ENCODE results near the gene CD79A. TPM values are rescaled to one million over a fixed set of nuclear protein-coding genes. Genes with fewer than 3 reads are reported as not detected.

Gene CD79A
- total RNA-seq, 1 donor from 2014 or later: 0.36 TPM

DNA sequence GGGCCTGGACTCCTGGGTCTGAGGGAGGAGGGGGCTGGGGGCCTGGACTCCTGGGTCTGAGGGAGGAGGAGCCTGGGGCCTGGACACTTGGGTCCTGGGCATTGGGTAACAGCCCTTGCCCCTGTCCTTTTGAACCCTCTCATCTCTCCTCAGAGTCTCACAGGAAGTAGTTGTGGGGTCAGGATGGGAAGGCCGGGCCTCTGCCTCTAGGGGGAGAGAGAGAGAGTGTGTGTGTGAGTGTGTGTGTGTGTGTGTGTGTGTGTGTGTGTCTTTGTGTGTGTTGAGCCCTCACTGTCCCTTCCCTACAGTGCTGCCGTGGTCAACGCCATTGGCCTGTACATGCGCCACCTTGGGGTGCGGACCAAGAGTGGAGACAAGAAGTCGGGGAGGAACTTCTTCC is 16.8 kb downstream of the CD79A start:
- Mint-ChIP-seq H3K9me3 (ENCODE audit: low read depth) (no peaks in the 10 kb centered on the region), H3K4me3 (ENCODE audit: low read depth) (no peak overlapping the region), H3K4me1 (ENCODE audit: low read depth) (peaks cover 11% of the 10 kb centered on the region), H3K36me3 (ENCODE audit: insufficient read depth) (peaks cover 17% of the 10 kb centered on the region), H3K27me3 (no peaks in the 10 kb centered on the region), H3K27ac (no peak overlapping the region)
- TF ChIP-seq, protein P1, sequence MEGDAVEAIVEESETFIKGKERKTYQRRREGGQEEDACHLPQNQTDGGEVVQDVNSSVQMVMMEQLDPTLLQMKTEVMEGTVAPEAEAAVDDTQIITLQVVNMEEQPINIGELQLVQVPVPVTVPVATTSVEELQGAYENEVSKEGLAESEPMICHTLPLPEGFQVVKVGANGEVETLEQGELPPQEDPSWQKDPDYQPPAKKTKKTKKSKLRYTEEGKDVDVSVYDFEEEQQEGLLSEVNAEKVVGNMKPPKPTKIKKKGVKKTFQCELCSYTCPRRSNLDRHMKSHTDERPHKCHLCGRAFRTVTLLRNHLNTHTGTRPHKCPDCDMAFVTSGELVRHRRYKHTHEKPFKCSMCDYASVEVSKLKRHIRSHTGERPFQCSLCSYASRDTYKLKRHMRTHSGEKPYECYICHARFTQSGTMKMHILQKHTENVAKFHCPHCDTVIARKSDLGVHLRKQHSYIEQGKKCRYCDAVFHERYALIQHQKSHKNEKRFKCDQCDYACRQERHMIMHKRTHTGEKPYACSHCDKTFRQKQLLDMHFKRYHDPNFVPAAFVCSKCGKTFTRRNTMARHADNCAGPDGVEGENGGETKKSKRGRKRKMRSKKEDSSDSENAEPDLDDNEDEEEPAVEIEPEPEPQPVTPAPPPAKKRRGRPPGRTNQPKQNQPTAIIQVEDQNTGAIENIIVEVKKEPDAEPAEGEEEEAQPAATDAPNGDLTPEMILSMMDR (IDR thresholded peaks at IDR 0.05; ENCODE audit: unreplicated experiment): no peak
- DNase-seq (ENCODE audit: low spot score, unreplicated experiment): no peak

GRCh38 chr19:41894350-41894749 is 17.3 kb downstream of the CD79A start:
- peaks cover 11% of the 10 kb centered on the region for H3K4me1 Mint-ChIP-seq (ENCODE audit: low read depth)
- H3K4me3 Mint-ChIP-seq (ENCODE audit: low read depth): no peak overlapping the region
- TF ChIP-seq, protein P1 (IDR thresholded peaks at IDR 0.05; ENCODE audit: unreplicated experiment): no peak
- no peaks in the 10 kb centered on the region for H3K9me3 Mint-ChIP-seq (ENCODE audit: low read depth)
- H3K36me3 Mint-ChIP-seq (ENCODE audit: insufficient read depth): peaks cover 20% of the 10 kb centered on the region
- no peaks in the 10 kb centered on the region for H3K27me3 Mint-ChIP-seq
- no peak for DNase-seq (ENCODE audit: low spot score, unreplicated experiment)
- H3K27ac Mint-ChIP-seq: no peak overlapping the region

DNA sequence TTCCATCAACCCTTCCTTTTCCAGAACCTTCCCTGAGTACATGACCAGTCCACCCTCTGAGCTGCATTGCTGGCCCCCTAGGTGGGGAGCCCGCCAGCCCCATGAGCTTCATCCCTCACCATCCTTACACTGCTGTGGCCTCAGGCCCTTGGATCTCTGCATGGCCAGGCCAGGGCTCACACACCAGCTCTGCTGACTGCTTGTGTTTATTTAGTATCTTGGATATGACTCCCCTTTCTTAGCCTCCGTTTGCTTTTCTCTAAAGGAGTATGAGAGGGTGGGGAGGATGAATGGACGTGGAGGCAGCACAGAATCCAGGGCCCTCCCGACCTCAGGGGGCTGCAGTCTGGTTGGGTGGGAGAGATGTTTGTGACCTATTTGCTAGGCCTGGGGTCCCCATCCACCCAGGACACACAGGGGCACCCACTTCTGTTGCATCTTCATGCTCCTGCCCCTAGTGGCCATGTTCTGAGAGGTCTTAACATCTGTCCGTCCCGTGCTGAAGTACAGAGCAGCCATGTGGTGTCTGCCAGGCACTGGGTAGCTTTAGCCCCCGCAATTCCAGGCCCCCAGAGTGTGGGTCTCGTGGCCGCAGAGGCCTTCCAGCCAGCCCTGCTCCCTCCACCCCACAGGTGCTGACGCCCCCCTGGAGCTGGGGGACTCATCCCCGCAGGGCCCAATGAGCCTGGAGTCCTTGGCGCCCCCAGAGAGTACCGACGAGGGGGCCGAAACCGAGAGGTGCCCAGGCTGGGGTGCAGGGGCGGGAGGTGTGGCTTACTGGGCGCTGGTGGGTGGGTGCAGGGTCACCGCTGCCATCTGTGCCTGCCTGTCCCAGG is 18.9 kb downstream of the CD79A start:
- Mint-ChIP-seq H3K27me3 (no peaks in the 10 kb centered on the region), H3K9me3 (ENCODE audit: low read depth) (no peaks in the 10 kb centered on the region), H3K36me3 (ENCODE audit: insufficient read depth) (peaks cover 21% of the 10 kb centered on the region), H3K27ac (peak overlapping the region; percentile 68), H3K4me1 (ENCODE audit: low read depth) (peaks cover 11% of the 10 kb centered on the region), H3K4me3 (ENCODE audit: low read depth) (no peak overlapping the region)
- TF ChIP-seq, protein P1 (IDR thresholded peaks at IDR 0.05; ENCODE audit: unreplicated experiment): peak; percentile 48
- no peak for DNase-seq (ENCODE audit: low spot score, unreplicated experiment)

DNA sequence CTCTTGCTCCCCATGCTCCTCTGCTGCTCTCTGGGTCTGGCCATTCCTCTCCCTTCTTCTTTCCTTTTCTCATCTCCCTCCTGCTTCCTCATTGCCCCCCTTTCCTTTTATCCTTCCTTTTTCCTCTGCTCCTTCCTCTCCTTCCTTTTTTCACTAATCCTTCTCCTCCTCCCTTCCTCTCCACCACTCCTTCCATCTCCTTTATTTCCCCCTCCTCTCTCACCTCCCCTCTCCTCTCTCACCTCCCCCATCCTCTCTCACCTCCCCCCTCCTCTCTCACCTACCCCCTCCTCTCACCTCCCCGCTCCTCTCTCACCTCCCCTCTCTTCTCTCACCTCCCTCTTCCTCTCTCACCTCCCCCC is 19.5 kb downstream of the CD79A start:
- H3K27me3 Mint-ChIP-seq: no peaks in the 10 kb centered on the region
- H3K36me3 Mint-ChIP-seq (ENCODE audit: insufficient read depth): peaks cover 22% of the 10 kb centered on the region
- no peak overlapping the region for H3K27ac Mint-ChIP-seq
- H3K9me3 Mint-ChIP-seq (ENCODE audit: low read depth): no peaks in the 10 kb centered on the region
- no peak overlapping the region for H3K4me3 Mint-ChIP-seq (ENCODE audit: low read depth)
- peaks cover 11% of the 10 kb centered on the region for H3K4me1 Mint-ChIP-seq (ENCODE audit: low read depth)
- TF ChIP-seq, protein P1 (IDR thresholded peaks at IDR 0.05; ENCODE audit: unreplicated experiment): no peak
- DNase-seq (ENCODE audit: low spot score, unreplicated experiment): no peak

GRCh38 chr19:41897181-41897580 is 20.1 kb downstream of the CD79A start:
- Mint-ChIP-seq H3K4me3 (ENCODE audit: low read depth) (no peak overlapping the region), H3K27me3 (no peaks in the 10 kb centered on the region), H3K4me1 (ENCODE audit: low read depth) (peaks cover 11% of the 10 kb centered on the region), H3K27ac (no peak overlapping the region), H3K9me3 (ENCODE audit: low read depth) (no peaks in the 10 kb centered on the region), H3K36me3 (ENCODE audit: insufficient read depth) (peaks cover 28% of the 10 kb centered on the region)
- TF ChIP-seq, protein P1 (IDR thresholded peaks at IDR 0.05; ENCODE audit: unreplicated experiment): no peak
- no peak for DNase-seq (ENCODE audit: low spot score, unreplicated experiment)

Data from progenitor cell of endocrine pancreas (in vitro differentiated cells).